Activated CD8-positive, alpha-beta T cell treated with anti-CD3 and anti-CD28 coated beads, Interleukin-2, amount 10 ng/mL, durations not matched to agents 7 days and 5 days (primary cell): ENCODE measurements around the gene MOCS2. TPM values are rescaled to one million over a fixed set of nuclear protein-coding genes. Genes with fewer than 3 reads are reported as not detected.

Experiments
- ATAC-seq: fragments of 150-1000 bp; cut with Tn5 transposase; one replicate; pipeline ENCODE4 v1.10.0; 2021; ENCODE audit warnings: moderate library complexity
- CTCF ChIA-PET: fragments of 350-600 bp; sonication (Branson Sonifier 250); formaldehyde crosslinking; loops from one replicate; lab custom pipeline; 2021; ENCODE audit warnings: antibody characterized with exemption; lab: Charles Lee
- POLR2A ChIA-PET: fragments of 350-600 bp; sonication (Branson Sonifier 250); formaldehyde crosslinking; loops from one replicate; lab custom pipeline; 2021; ENCODE audit warnings: antibody characterized with exemption; lab: Charles Lee
- DNase-seq: peaks from one replicate; pipeline ENCODE4 v3.0.0-alpha.2; 2020
- H3K27ac Mint-ChIP-seq: one replicate; pipeline ENCODE4 v1.8.0; 2021; ENCODE audit warnings: mild to moderate bottlenecking, mixed read lengths
- H3K27me3 Mint-ChIP-seq: one replicate; pipeline ENCODE4 v1.8.0; 2021; ENCODE audit warnings: low read depth, mixed read lengths
- H3K36me3 Mint-ChIP-seq: one replicate; pipeline ENCODE4 v1.8.0; 2021; ENCODE audit warnings: low read depth, mixed read lengths
- H3K4me1 Mint-ChIP-seq: one replicate; pipeline ENCODE4 v1.8.0; 2021; ENCODE audit warnings: low read depth, mixed read lengths
- H3K4me3 Mint-ChIP-seq: one replicate; pipeline ENCODE4 v1.8.0; 2021; ENCODE audit warnings: mild to moderate bottlenecking, mixed read lengths
- H3K9me3 Mint-ChIP-seq: one replicate; pipeline ENCODE4 v1.8.0; 2022; ENCODE audit warnings: mixed read lengths; ENCODE audit not compliant: insufficient read depth
- total RNA-seq, 2 experiments: library from RNA; stranded (reverse); gene quantifications; one replicate each; pipeline ENCODE4 v1.2.3, GENCODE V29; 2021

Gene MOCS2
- total RNA-seq, 2 experiments from 2014 or later: 30.7 TPM

- no peak for DNase-seq
- Mint-ChIP-seq H3K4me1 (peaks cover 49% of the 10 kb centered on the region), H3K27ac (no peak overlapping the region), H3K36me3 (peaks cover 26% of the 10 kb centered on the region), H3K9me3 (no peaks in the 10 kb centered on the region), H3K4me3 (no peak overlapping the region), H3K27me3 (no peaks in the 10 kb centered on the region)
- ATAC-seq: no peak
- ChIA-PET CTCF (interaction anchor here (1.1 to 7.2 kb wide), 9 partner anchors 17 to 143 kb away, joined by 3 to 119 read pairs (median 4); partner anchors contain the start of gene MOCS2), POLR2A (no interaction called here)
Observed at GRCh38 chr5:53092242-53092641, 17.3 kb downstream of the MOCS2 start.

- H3K27me3 Mint-ChIP-seq: no peaks in the 10 kb centered on the region
- no peak for ATAC-seq
- H3K9me3 Mint-ChIP-seq: no peaks in the 10 kb centered on the region
- DNase-seq: no peak
- peaks cover 28% of the 10 kb centered on the region for H3K36me3 Mint-ChIP-seq
- POLR2A ChIA-PET: interaction anchor here (0.9 kb wide), 1 partner anchor 142 kb away, joined by 4 read pairs; no protein-coding TSS in a partner anchor
- H3K27ac Mint-ChIP-seq: no peak overlapping the region
- CTCF ChIA-PET: interaction anchor here (1.1 to 7.2 kb wide), 8 partner anchors 19 to 142 kb away, joined by 3 to 119 read pairs (median 8); no protein-coding TSS in a partner anchor
- H3K4me1 Mint-ChIP-seq: peaks cover 52% of the 10 kb centered on the region
- no peak overlapping the region for H3K4me3 Mint-ChIP-seq
Observed at GRCh38 chr5:53091289-53091688, 18.3 kb downstream of the MOCS2 start.

- Mint-ChIP-seq H3K4me1 (peaks cover 50% of the 10 kb centered on the region), H3K9me3 (no peaks in the 10 kb centered on the region), H3K27ac (peak overlapping the region; percentile 55), H3K4me3 (no peak overlapping the region), H3K36me3 (peaks cover 35% of the 10 kb centered on the region), H3K27me3 (no peaks in the 10 kb centered on the region)
- peak; percentile 32 for ATAC-seq
- no peak for DNase-seq
- ChIA-PET CTCF (interaction anchor here (0.9 to 7.2 kb wide), 15 partner anchors 9 to 175 kb away, joined by 3 to 119 read pairs (median 6); no protein-coding TSS in a partner anchor), POLR2A (interaction anchor here (0.9 to 1.9 kb wide), 2 partner anchors 58 to 141 kb away, joined by 4 to 7 read pairs; no protein-coding TSS in a partner anchor)
Observed at GRCh38 chr5:53090229-53090628, 19.3 kb downstream of the MOCS2 start.

GRCh38 chr5:53089481-53089991 lies 20.0 kb downstream of the MOCS2 start:
- ChIA-PET POLR2A (interaction anchor here (1.9 kb wide), 1 partner anchor 58 kb away, joined by 7 read pairs; no protein-coding TSS in a partner anchor), CTCF (interaction anchor here (0.9 to 7.2 kb wide), 21 partner anchors 10 to 174 kb away, joined by 3 to 119 read pairs (median 5); no protein-coding TSS in a partner anchor)
- Mint-ChIP-seq H3K27ac (peak overlapping the region; percentile 61), H3K36me3 (peaks cover 31% of the 10 kb centered on the region), H3K27me3 (no peaks in the 10 kb centered on the region), H3K4me1 (peaks cover 53% of the 10 kb centered on the region), H3K4me3 (peak overlapping the region; percentile 29), H3K9me3 (no peaks in the 10 kb centered on the region)
- ATAC-seq: peak; percentile 57
- DNase-seq: no peak

- Mint-ChIP-seq H3K36me3 (peaks cover 46% of the 10 kb centered on the region), H3K27ac (no peak overlapping the region), H3K27me3 (no peaks in the 10 kb centered on the region), H3K4me3 (no peak overlapping the region), H3K4me1 (peaks cover 72% of the 10 kb centered on the region), H3K9me3 (no peaks in the 10 kb centered on the region)
- DNase-seq (no peak), ATAC-seq (no peak)
- ChIA-PET CTCF (interaction anchor here (1.1 to 7.2 kb wide), 6 partner anchors 8 to 147 kb away, joined by 3 to 119 read pairs (median 6); no protein-coding TSS in a partner anchor), POLR2A (interaction anchor here (1.3 to 1.5 kb wide), 2 partner anchors 18 to 139 kb away, joined by 3 read pairs; no protein-coding TSS in a partner anchor)
Observed at GRCh38 chr5:53087621-53088121, 21.9 kb downstream of the MOCS2 start.

GRCh38 chr5:53087171-53087570 lies 22.4 kb downstream of the MOCS2 start:
- peaks cover 46% of the 10 kb centered on the region for H3K36me3 Mint-ChIP-seq
- CTCF ChIA-PET: interaction anchor here (1.1 to 7.2 kb wide), 4 partner anchors 9 to 138 kb away, joined by 5 to 119 read pairs (median 20); no protein-coding TSS in a partner anchor

GRCh38 chr5:53084546-53085255 lies 24.9 kb downstream of the MOCS2 start:
- Mint-ChIP-seq H3K27ac (peak overlapping the region; percentile 56), H3K4me1 (peaks cover 74% of the 10 kb centered on the region), H3K4me3 (peak overlapping the region; percentile 36), H3K27me3 (no peaks in the 10 kb centered on the region), H3K36me3 (peaks cover 48% of the 10 kb centered on the region), H3K9me3 (peaks cover 9% of the 10 kb centered on the region)
- ATAC-seq (peak; percentile 28), DNase-seq (no peak)
- CTCF ChIA-PET: no interaction called here
- POLR2A ChIA-PET: interaction anchor here (0.6 kb wide), 1 partner anchor 128 kb away, joined by 4 read pairs; no protein-coding TSS in a partner anchor

More at GRCh38 chr5:53087171-53087570, 22.4 kb downstream of the MOCS2 start:
- no peaks in the 10 kb centered on the region for H3K27me3 Mint-ChIP-seq
- H3K4me1 Mint-ChIP-seq: peaks cover 77% of the 10 kb centered on the region
- no peak overlapping the region for H3K4me3 Mint-ChIP-seq
- H3K9me3 Mint-ChIP-seq: no peaks in the 10 kb centered on the region
- POLR2A ChIA-PET: interaction anchor here (1.3 to 1.5 kb wide), 2 partner anchors 18 to 138 kb away, joined by 3 read pairs; no protein-coding TSS in a partner anchor
- H3K27ac Mint-ChIP-seq: no peak overlapping the region
- DNase-seq (no peak), ATAC-seq (no peak)

- Mint-ChIP-seq H3K4me3 (peak overlapping the region; percentile 36), H3K4me1 (peaks cover 69% of the 10 kb centered on the region), H3K36me3 (peaks cover 52% of the 10 kb centered on the region), H3K27ac (peak overlapping the region; percentile 71), H3K9me3 (peaks cover 11% of the 10 kb centered on the region), H3K27me3 (no peaks in the 10 kb centered on the region)
- no peak for DNase-seq
- ChIA-PET CTCF (no interaction called here), POLR2A (interaction anchor here (0.6 kb wide), 1 partner anchor 128 kb away, joined by 4 read pairs; no protein-coding TSS in a partner anchor)
- ATAC-seq: no peak
Observed at GRCh38 chr5:53083927-53084326, 25.6 kb downstream of the MOCS2 start.

GRCh38 chr5:53080271-53080670 lies 29.3 kb downstream of the MOCS2 start:
- POLR2A ChIA-PET: no interaction called here

GRCh38 chr5:53076014-53076583 lies 33.5 kb downstream of the MOCS2 start:
- POLR2A ChIA-PET: no interaction called here

More at GRCh38 chr5:53080271-53080670, 29.3 kb downstream of the MOCS2 start:
- Mint-ChIP-seq H3K27me3 (no peaks in the 10 kb centered on the region), H3K4me3 (no peak overlapping the region), H3K4me1 (peaks cover 52% of the 10 kb centered on the region), H3K36me3 (peaks cover 58% of the 10 kb centered on the region), H3K27ac (peak overlapping the region; percentile 10), H3K9me3 (peaks cover 11% of the 10 kb centered on the region)
- ATAC-seq: peak; percentile 57
- no peak for DNase-seq
- CTCF ChIA-PET: interaction anchor here (1.3 kb wide), 1 partner anchor 45 kb away, joined by 3 read pairs; no protein-coding TSS in a partner anchor

GRCh38 chr5:53073348-53073747 lies 36.2 kb downstream of the MOCS2 start:
- Mint-ChIP-seq H3K27me3 (peaks cover 4% of the 10 kb centered on the region), H3K4me1 (peaks cover 22% of the 10 kb centered on the region), H3K36me3 (peaks cover 55% of the 10 kb centered on the region), H3K4me3 (no peak overlapping the region), H3K9me3 (no peaks in the 10 kb centered on the region), H3K27ac (no peak overlapping the region)
- DNase-seq (no peak), ATAC-seq (no peak)
- ChIA-PET CTCF (interaction anchor here (1.0 kb wide), 1 partner anchor 16 kb away, joined by 3 read pairs; no protein-coding TSS in a partner anchor), POLR2A (no interaction called here)

More at GRCh38 chr5:53076014-53076583, 33.5 kb downstream of the MOCS2 start:
- H3K27me3 Mint-ChIP-seq: peaks cover 4% of the 10 kb centered on the region
- DNase-seq: no peak
- peaks cover 65% of the 10 kb centered on the region for H3K36me3 Mint-ChIP-seq
- ATAC-seq: no peak
- CTCF ChIA-PET: no interaction called here
- H3K4me1 Mint-ChIP-seq: peaks cover 19% of the 10 kb centered on the region
- H3K27ac Mint-ChIP-seq: no peak overlapping the region
- no peak overlapping the region for H3K4me3 Mint-ChIP-seq
- H3K9me3 Mint-ChIP-seq: peaks cover 11% of the 10 kb centered on the region
